Measurements from ENCODE around the gene NOX3.

The NOX3 gene

DNA sequence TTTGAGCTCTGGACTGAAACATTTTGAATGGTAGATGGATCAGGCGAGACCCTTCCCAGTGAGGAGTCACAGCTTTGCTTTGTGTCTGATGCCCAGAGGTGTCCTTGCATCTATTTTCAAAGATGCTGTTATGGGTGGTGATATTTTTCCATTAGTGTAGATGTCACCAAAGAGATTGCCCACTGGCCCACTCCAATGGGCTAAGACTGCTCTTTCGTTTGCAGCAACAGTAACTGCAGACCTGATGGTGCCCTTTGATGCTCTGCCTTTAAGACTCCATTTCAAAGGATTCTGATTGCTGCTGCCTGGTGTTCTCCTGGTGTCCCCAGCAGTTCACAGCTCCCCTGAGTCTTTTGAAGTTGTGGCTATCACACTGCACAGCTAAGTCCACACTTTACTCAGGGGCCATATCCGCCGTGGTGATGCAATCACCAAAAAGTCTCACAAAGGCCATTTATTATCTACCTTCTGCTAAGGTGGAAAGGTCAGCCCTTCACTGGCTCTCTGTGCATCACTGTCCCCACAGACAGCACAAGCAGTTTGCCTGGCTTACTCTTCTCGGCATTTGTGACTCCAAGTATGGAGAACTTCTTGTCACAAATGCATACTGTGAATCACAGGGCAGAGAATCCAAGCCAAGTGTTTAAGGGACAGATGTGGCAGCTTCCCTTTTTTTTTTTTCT lies 56.4 kb downstream of the NOX3 start:
- Histone ChIP-seq H3K4me3 (ENCODE audit: low read depth, low read length) (no peak overlapping the region), H3K36me3 (ENCODE audit: control insufficient read depth, insufficient read depth, low read length) (no peaks in the 10 kb centered on the region)

DNA sequence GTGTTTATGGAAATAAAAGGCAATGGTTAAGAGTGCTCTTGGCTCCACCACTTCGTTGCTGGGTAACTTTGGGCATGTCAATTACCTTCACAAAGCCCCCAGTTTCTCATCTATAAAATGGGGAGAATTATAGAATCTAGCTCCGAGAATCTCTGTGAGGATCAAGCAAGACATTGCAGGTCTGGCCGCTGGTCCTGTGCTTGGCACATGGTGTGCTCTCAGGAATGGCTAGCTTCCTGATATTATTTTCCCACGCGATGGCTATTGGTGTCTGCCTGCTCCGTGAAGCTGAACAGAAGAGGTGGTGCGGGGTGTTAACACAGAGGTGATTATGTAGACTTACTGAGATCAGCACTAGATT lies 57.0 kb downstream of the NOX3 start:
- no peaks in the 10 kb centered on the region for H3K9me3 ChIP-seq (ENCODE audit: control insufficient read depth, insufficient read depth, low read length)
- no peak overlapping the region for H3K9ac ChIP-seq (ENCODE audit: low read depth, low read length)
- H3K36me3 ChIP-seq (ENCODE audit: control insufficient read depth, insufficient read depth, low read length): no peaks in the 10 kb centered on the region
- H3K4me1 ChIP-seq (ENCODE audit: control insufficient read depth, insufficient read depth, low read length): no peaks in the 10 kb centered on the region
- no peaks in the 10 kb centered on the region for H3K27me3 ChIP-seq (ENCODE audit: control insufficient read depth, insufficient read depth, low read length)
- no peak overlapping the region for H3K4me3 ChIP-seq (ENCODE audit: low read depth, low read length)
- no peak overlapping the region for H3K27ac ChIP-seq (ENCODE audit: low read depth, low read length)

More for the DNA sequence above, 56.4 kb downstream of the NOX3 start:
- Histone ChIP-seq H3K9ac (ENCODE audit: low read depth, low read length) (no peak overlapping the region), H3K27ac (ENCODE audit: low read depth, low read length) (no peak overlapping the region), H3K4me1 (ENCODE audit: control insufficient read depth, insufficient read depth, low read length) (no peaks in the 10 kb centered on the region), H3K27me3 (ENCODE audit: control insufficient read depth, insufficient read depth, low read length) (no peaks in the 10 kb centered on the region), H3K9me3 (ENCODE audit: control insufficient read depth, insufficient read depth, low read length) (no peaks in the 10 kb centered on the region)

DNA sequence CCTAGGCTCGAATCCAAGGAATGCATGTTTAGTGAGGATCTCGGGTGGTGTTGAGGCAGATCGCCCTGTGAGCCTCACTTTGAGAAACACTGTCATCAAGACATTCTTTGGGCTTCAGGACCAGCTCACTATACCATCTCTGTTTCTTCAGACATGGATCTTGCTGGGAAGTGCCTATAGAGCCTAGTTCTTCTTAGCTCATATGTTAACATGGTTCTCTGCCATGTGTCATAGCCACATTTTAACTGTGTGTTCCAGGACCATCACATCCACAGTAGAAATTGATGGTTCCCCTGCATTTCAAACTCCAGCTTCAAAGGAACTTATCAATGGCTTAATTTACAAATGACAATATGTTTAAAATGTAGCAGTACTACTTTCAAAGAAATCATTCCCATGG lies 57.4 kb downstream of the NOX3 start:
- no peaks in the 10 kb centered on the region for H3K4me1 ChIP-seq (ENCODE audit: control insufficient read depth, insufficient read depth, low read length)
- H3K9ac ChIP-seq (ENCODE audit: low read depth, low read length): no peak overlapping the region
- no peak overlapping the region for H3K4me3 ChIP-seq (ENCODE audit: low read depth, low read length)

GRCh38 chr6:155397172-155397705 lies 58.4 kb downstream of the NOX3 start:
- Histone ChIP-seq H3K4me1 (ENCODE audit: control insufficient read depth, insufficient read depth, low read length) (no peaks in the 10 kb centered on the region), H3K9ac (ENCODE audit: low read depth, low read length) (no peak overlapping the region)

More for the DNA sequence above, 57.4 kb downstream of the NOX3 start:
- Histone ChIP-seq H3K27me3 (ENCODE audit: control insufficient read depth, insufficient read depth, low read length) (no peaks in the 10 kb centered on the region), H3K27ac (ENCODE audit: low read depth, low read length) (no peak overlapping the region), H3K36me3 (ENCODE audit: control insufficient read depth, insufficient read depth, low read length) (no peaks in the 10 kb centered on the region), H3K9me3 (ENCODE audit: control insufficient read depth, insufficient read depth, low read length) (no peaks in the 10 kb centered on the region)

GRCh38 chr6:155396605-155397004 lies 59.0 kb downstream of the NOX3 start:
- Histone ChIP-seq H3K4me3 (ENCODE audit: low read depth, low read length) (no peak overlapping the region), H3K27me3 (ENCODE audit: control insufficient read depth, insufficient read depth, low read length) (no peaks in the 10 kb centered on the region), H3K9me3 (ENCODE audit: control insufficient read depth, insufficient read depth, low read length) (no peaks in the 10 kb centered on the region), H3K27ac (ENCODE audit: low read depth, low read length) (no peak overlapping the region), H3K36me3 (ENCODE audit: control insufficient read depth, insufficient read depth, low read length) (no peaks in the 10 kb centered on the region), H3K4me1 (ENCODE audit: control insufficient read depth, insufficient read depth, low read length) (no peaks in the 10 kb centered on the region), H3K9ac (ENCODE audit: low read depth, low read length) (no peak overlapping the region)

More at GRCh38 chr6:155397172-155397705, 58.4 kb downstream of the NOX3 start:
- Histone ChIP-seq H3K36me3 (ENCODE audit: control insufficient read depth, insufficient read depth, low read length) (no peaks in the 10 kb centered on the region), H3K27me3 (ENCODE audit: control insufficient read depth, insufficient read depth, low read length) (no peaks in the 10 kb centered on the region), H3K9me3 (ENCODE audit: control insufficient read depth, insufficient read depth, low read length) (no peaks in the 10 kb centered on the region), H3K27ac (ENCODE audit: low read depth, low read length) (no peak overlapping the region), H3K4me3 (ENCODE audit: low read depth, low read length) (no peak overlapping the region)

- Histone ChIP-seq H3K27me3 (ENCODE audit: control insufficient read depth, insufficient read depth, low read length) (no peaks in the 10 kb centered on the region), H3K9me3 (ENCODE audit: control insufficient read depth, insufficient read depth, low read length) (no peaks in the 10 kb centered on the region), H3K4me3 (ENCODE audit: low read depth, low read length) (no peak overlapping the region), H3K36me3 (ENCODE audit: control insufficient read depth, insufficient read depth, low read length) (no peaks in the 10 kb centered on the region), H3K27ac (ENCODE audit: low read depth, low read length) (no peak overlapping the region), H3K9ac (ENCODE audit: low read depth, low read length) (no peak overlapping the region), H3K4me1 (ENCODE audit: control insufficient read depth, insufficient read depth, low read length) (no peaks in the 10 kb centered on the region)
These were observed 60.3 kb downstream of the NOX3 start for GRCh38 chr6:155395339-155395738.

GRCh38 chr6:155389130-155389529 lies 66.5 kb downstream of the NOX3 start:
- H3K4me1 ChIP-seq (ENCODE audit: control insufficient read depth, insufficient read depth, low read length): no peaks in the 10 kb centered on the region
- H3K36me3 ChIP-seq (ENCODE audit: control insufficient read depth, insufficient read depth, low read length): no peaks in the 10 kb centered on the region
- no peak overlapping the region for H3K4me3 ChIP-seq (ENCODE audit: low read depth, low read length)
- no peaks in the 10 kb centered on the region for H3K9me3 ChIP-seq (ENCODE audit: control insufficient read depth, insufficient read depth, low read length)
- H3K27me3 ChIP-seq (ENCODE audit: control insufficient read depth, insufficient read depth, low read length): no peaks in the 10 kb centered on the region
- no peak overlapping the region for H3K9ac ChIP-seq (ENCODE audit: low read depth, low read length)
- H3K27ac ChIP-seq (ENCODE audit: low read depth, low read length): no peak overlapping the region

DNA sequence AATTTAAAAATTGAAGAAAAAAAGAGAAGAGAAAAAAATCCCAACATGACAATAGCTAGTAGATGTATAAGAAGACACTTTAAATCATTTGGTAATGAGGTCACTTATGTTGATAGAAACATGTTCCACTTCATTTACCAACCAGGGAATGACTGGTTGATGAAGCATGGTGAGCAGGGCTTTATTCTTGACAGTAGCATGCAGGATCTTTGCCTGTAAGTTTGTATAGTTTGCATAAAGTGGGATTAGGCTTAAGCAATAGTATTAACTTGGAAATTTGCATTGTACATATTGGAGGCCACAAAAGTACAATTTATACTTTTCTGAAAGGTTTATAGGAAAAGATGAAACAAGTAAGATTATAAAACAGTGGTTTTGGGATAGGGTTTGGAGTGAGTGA lies 67.0 kb downstream of the NOX3 start:
- Histone ChIP-seq H3K27ac (ENCODE audit: low read depth, low read length) (no peak overlapping the region), H3K9ac (ENCODE audit: low read depth, low read length) (no peak overlapping the region), H3K4me3 (ENCODE audit: low read depth, low read length) (no peak overlapping the region), H3K9me3 (ENCODE audit: control insufficient read depth, insufficient read depth, low read length) (no peaks in the 10 kb centered on the region), H3K4me1 (ENCODE audit: control insufficient read depth, insufficient read depth, low read length) (no peaks in the 10 kb centered on the region), H3K27me3 (ENCODE audit: control insufficient read depth, insufficient read depth, low read length) (no peaks in the 10 kb centered on the region), H3K36me3 (ENCODE audit: control insufficient read depth, insufficient read depth, low read length) (no peaks in the 10 kb centered on the region)

GRCh38 chr6:155387481-155387880 lies 68.2 kb downstream of the NOX3 start:
- no peak overlapping the region for H3K27ac ChIP-seq (ENCODE audit: low read depth, low read length)
- no peaks in the 10 kb centered on the region for H3K4me1 ChIP-seq (ENCODE audit: control insufficient read depth, insufficient read depth, low read length)
- no peaks in the 10 kb centered on the region for H3K36me3 ChIP-seq (ENCODE audit: control insufficient read depth, insufficient read depth, low read length)
- no peaks in the 10 kb centered on the region for H3K27me3 ChIP-seq (ENCODE audit: control insufficient read depth, insufficient read depth, low read length)
- H3K9ac ChIP-seq (ENCODE audit: low read depth, low read length): no peak overlapping the region
- H3K4me3 ChIP-seq (ENCODE audit: low read depth, low read length): no peak overlapping the region
- no peaks in the 10 kb centered on the region for H3K9me3 ChIP-seq (ENCODE audit: control insufficient read depth, insufficient read depth, low read length)

GRCh38 chr6:155384321-155384952 lies 71.2 kb downstream of the NOX3 start:
- H3K27me3 ChIP-seq (ENCODE audit: control insufficient read depth, insufficient read depth, low read length): no peaks in the 10 kb centered on the region
- no peaks in the 10 kb centered on the region for H3K36me3 ChIP-seq (ENCODE audit: control insufficient read depth, insufficient read depth, low read length)
- H3K9me3 ChIP-seq (ENCODE audit: control insufficient read depth, insufficient read depth, low read length): no peaks in the 10 kb centered on the region
- H3K9ac ChIP-seq (ENCODE audit: low read depth, low read length): no peak overlapping the region
- no peak overlapping the region for H3K27ac ChIP-seq (ENCODE audit: low read depth, low read length)
- no peak overlapping the region for H3K4me3 ChIP-seq (ENCODE audit: low read depth, low read length)
- no peaks in the 10 kb centered on the region for H3K4me1 ChIP-seq (ENCODE audit: control insufficient read depth, insufficient read depth, low read length)

GRCh38 chr6:155383913-155384312 lies 71.7 kb downstream of the NOX3 start:
- no peak overlapping the region for H3K9ac ChIP-seq (ENCODE audit: low read depth, low read length)
- no peak overlapping the region for H3K27ac ChIP-seq (ENCODE audit: low read depth, low read length)
- no peaks in the 10 kb centered on the region for H3K36me3 ChIP-seq (ENCODE audit: control insufficient read depth, insufficient read depth, low read length)
- H3K9me3 ChIP-seq (ENCODE audit: control insufficient read depth, insufficient read depth, low read length): no peaks in the 10 kb centered on the region
- no peaks in the 10 kb centered on the region for H3K4me1 ChIP-seq (ENCODE audit: control insufficient read depth, insufficient read depth, low read length)
- no peaks in the 10 kb centered on the region for H3K27me3 ChIP-seq (ENCODE audit: control insufficient read depth, insufficient read depth, low read length)
- no peak overlapping the region for H3K4me3 ChIP-seq (ENCODE audit: low read depth, low read length)
